HUES6 (cell line): ENCODE data around the gene TNS3.

Experiments
- H3K27ac ChIP-seq: 2 replicates; pipeline ENCODE4 v1.7.0; 2013; ENCODE audit warnings: low read depth, mild to moderate bottlenecking, low read length, inconsistent platforms
- H3K27me3 ChIP-seq: 2 replicates; pipeline ENCODE4 v1.6.1; 2013; ENCODE audit warnings: low read length; ENCODE audit not compliant: control insufficient read depth, insufficient read depth
- H3K36me3 ChIP-seq: 2 replicates; pipeline ENCODE4 v1.6.1; 2013; ENCODE audit warnings: low read length; ENCODE audit not compliant: control insufficient read depth, insufficient read depth
- H3K4me1 ChIP-seq: 2 replicates; pipeline ENCODE4 v1.6.1; 2013; ENCODE audit warnings: low read length; ENCODE audit not compliant: control insufficient read depth, insufficient read depth
- H3K4me3 ChIP-seq: 2 replicates; pipeline ENCODE4 v1.5.1; 2013; ENCODE audit warnings: low read depth, low read length
- H3K9ac ChIP-seq: one replicate; pipeline ENCODE4 v1.6.1; 2013; ENCODE audit warnings: mild to moderate bottlenecking, low read length
- H3K9me3 ChIP-seq: 2 replicates; pipeline ENCODE4 v1.6.1; 2013; ENCODE audit warnings: low read depth, low read length; ENCODE audit not compliant: control insufficient read depth, insufficient read depth

Gene TNS3

DNA sequence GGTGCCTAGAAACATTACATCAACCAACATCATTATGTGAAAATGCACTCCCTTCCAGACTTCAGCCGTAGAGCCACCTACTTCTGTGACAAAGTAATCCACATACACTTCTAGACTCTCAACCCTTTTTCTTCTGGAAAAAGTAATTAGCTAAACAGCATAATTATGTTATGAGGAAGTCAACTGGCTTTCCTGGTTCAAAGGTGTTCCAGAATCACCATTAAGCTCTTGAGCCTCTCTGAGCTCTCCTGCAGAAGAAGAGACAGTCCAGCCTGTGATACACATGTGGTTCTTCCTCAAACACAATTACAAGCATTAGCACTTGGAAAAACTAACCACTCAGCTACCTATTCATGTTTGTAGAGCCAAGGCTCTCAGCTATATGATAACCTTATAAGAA is 52.5 kb downstream of the TNS3 start:
- Histone ChIP-seq H3K27ac (no peak overlapping the region), H3K4me3 (no peak overlapping the region), H3K36me3 (peaks cover 40% of the 10 kb centered on the region), H3K27me3 (no peaks in the 10 kb centered on the region), H3K9ac (no peak overlapping the region), H3K9me3 (peaks cover 9% of the 10 kb centered on the region; the same call in 1 of the 2 replicates), H3K4me1 (0 out of 2 replicates have a peak, but pooled peaks cover 4% of the 10 kb centered on the region)

- Histone ChIP-seq H3K36me3 (peaks cover 45% of the 10 kb centered on the region), H3K9ac (no peak overlapping the region), H3K27me3 (no peaks in the 10 kb centered on the region), H3K27ac (no peak overlapping the region), H3K9me3 (peaks cover 9% of the 10 kb centered on the region; the same call in 1 of the 2 replicates), H3K4me3 (no peak overlapping the region), H3K4me1 (no peaks in the 10 kb centered on the region)
These were observed 53.4 kb downstream of the TNS3 start for GRCh38 chr7:47528471-47528870.

GRCh38 chr7:47526466-47526865 is 55.4 kb downstream of the TNS3 start:
- H3K4me1 ChIP-seq, result peaks cover under 1% of the 10 kb centered on the region; the same call in 1 of the 2 replicates
- H3K27ac ChIP-seq, result no peak overlapping the region
- no peak overlapping the region for H3K9ac ChIP-seq
- H3K36me3 ChIP-seq, result peaks cover 49% of the 10 kb centered on the region
- no peaks in the 10 kb centered on the region for H3K27me3 ChIP-seq
- H3K9me3 ChIP-seq, result peaks cover under 1% of the 10 kb centered on the region; the same call in 1 of the 2 replicates
- no peak overlapping the region for H3K4me3 ChIP-seq

DNA sequence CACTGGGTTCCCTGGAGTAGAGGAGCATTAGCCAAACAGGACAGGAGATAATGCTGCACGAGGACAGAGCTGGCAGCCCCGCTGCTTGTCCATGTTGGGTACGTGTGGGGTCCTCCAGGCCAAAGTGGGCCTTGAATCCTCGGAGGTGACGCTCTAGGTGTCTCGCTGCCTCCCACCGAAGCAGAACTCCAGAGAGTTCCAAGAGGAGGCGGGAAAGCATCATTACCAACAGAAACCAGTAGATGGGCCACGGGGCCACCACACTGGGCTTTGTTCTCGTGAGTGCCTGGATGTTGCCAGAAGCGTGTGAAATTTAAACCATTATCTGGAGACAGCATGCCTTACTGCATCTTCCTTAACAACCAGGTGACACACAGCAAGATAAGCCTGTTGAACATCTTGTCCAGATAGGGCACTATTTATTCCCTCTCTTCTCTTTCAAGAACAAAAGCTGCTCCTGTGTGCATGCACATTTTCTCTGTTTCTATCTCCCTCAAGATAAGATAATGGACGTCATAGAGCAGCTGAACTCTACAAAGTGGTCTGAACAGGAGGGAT is 56.8 kb downstream of the TNS3 start:
- Histone ChIP-seq H3K4me3 (no peak overlapping the region), H3K9me3 (no peaks in the 10 kb centered on the region), H3K9ac (no peak overlapping the region), H3K4me1 (peaks cover 14% of the 10 kb centered on the region), H3K27me3 (no peaks in the 10 kb centered on the region), H3K27ac (no peak overlapping the region), H3K36me3 (peaks cover 49% of the 10 kb centered on the region)

GRCh38 chr7:47523401-47523800 is 58.5 kb downstream of the TNS3 start:
- Histone ChIP-seq H3K4me1 (peaks cover 16% of the 10 kb centered on the region), H3K36me3 (peaks cover 40% of the 10 kb centered on the region), H3K9ac (no peak overlapping the region), H3K9me3 (no peaks in the 10 kb centered on the region), H3K27ac (no peak overlapping the region), H3K27me3 (no peaks in the 10 kb centered on the region), H3K4me3 (no peak overlapping the region)

- H3K27me3 ChIP-seq, result no peaks in the 10 kb centered on the region
- H3K4me1 ChIP-seq, result peaks cover 23% of the 10 kb centered on the region
- H3K9ac ChIP-seq, result no peak overlapping the region
- no peak overlapping the region for H3K4me3 ChIP-seq
- H3K36me3 ChIP-seq, result peaks cover 28% of the 10 kb centered on the region
- no peak overlapping the region for H3K27ac ChIP-seq
- H3K9me3 ChIP-seq, result no peaks in the 10 kb centered on the region
These were observed 59.9 kb downstream of the TNS3 start for GRCh38 chr7:47521816-47522561.

DNA sequence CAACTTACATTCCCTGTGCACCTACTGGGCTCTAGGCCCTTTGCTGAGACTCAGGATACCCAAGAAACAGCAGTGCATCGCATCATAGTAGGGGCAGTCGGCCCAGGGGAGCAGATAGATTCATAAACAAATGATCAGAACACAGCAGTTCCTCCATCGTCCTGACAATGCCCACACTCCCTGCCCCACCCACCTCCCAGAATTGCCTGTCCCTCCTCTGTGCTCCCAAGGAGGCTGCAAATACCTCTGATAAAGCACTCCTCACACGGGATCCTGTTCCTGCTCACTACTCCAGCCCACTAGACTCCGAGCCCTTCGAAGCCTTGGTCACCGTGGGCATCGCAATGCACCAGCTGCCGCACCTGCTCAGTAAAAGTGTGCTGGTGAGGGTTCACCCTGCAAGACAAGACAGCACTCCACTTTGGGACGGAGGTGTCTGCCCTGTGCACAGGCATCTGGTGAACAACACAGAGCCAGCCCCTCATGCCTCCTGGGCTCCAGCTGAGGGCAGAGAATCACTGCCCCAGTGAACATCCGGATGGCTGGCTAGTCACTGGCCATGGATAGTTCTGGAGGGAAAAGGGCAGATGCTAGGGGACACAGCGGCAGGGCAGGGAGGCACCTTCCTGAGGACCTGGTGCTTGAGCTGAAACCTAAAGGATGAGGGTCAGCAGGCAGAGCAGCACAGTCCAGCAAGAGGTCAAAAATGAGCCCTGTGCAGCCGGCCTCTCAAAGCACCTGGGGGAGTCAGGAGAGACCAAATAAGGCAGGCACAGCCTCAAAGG is 60.7 kb downstream of the TNS3 start:
- Histone ChIP-seq H3K27ac (no peak overlapping the region), H3K36me3 (peaks cover 23% of the 10 kb centered on the region), H3K4me1 (peaks cover 23% of the 10 kb centered on the region), H3K4me3 (no peak overlapping the region), H3K27me3 (no peaks in the 10 kb centered on the region), H3K9me3 (no peaks in the 10 kb centered on the region), H3K9ac (no peak overlapping the region)

- no peak overlapping the region for H3K4me3 ChIP-seq
- peaks cover 17% of the 10 kb centered on the region for H3K36me3 ChIP-seq
- H3K27me3 ChIP-seq, result no peaks in the 10 kb centered on the region
- H3K9me3 ChIP-seq, result no peaks in the 10 kb centered on the region
- no peak overlapping the region for H3K9ac ChIP-seq
- H3K27ac ChIP-seq, result no peak overlapping the region
- H3K4me1 ChIP-seq, result peaks cover 23% of the 10 kb centered on the region
These were observed 61.5 kb downstream of the TNS3 start for GRCh38 chr7:47520406-47520805.

DNA sequence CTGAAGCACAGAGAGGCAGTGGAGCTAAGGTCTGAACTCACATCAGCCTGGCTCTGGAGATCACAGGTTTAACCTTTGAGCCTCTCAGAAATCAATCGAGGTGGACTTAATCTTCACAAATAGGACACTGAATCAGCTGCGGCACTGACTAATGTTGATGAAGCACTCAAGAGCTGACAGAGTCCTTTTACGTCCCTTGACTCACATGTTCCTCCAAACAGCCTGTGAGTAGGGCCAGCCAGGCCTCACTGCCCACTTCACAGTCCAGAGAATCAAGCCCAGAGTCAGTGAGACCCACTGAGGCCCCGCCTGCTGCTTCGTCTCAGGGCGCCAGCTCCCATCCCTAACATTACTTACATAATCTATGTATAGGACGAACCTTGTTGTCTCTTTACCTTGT is 63.1 kb downstream of the TNS3 start:
- Histone ChIP-seq H3K4me3 (no peak overlapping the region), H3K36me3 (peaks cover 8% of the 10 kb centered on the region; the same call in 1 of the 2 replicates), H3K27ac (no peak overlapping the region), H3K9ac (no peak overlapping the region), H3K4me1 (peaks cover 29% of the 10 kb centered on the region), H3K9me3 (no peaks in the 10 kb centered on the region), H3K27me3 (no peaks in the 10 kb centered on the region)

DNA sequence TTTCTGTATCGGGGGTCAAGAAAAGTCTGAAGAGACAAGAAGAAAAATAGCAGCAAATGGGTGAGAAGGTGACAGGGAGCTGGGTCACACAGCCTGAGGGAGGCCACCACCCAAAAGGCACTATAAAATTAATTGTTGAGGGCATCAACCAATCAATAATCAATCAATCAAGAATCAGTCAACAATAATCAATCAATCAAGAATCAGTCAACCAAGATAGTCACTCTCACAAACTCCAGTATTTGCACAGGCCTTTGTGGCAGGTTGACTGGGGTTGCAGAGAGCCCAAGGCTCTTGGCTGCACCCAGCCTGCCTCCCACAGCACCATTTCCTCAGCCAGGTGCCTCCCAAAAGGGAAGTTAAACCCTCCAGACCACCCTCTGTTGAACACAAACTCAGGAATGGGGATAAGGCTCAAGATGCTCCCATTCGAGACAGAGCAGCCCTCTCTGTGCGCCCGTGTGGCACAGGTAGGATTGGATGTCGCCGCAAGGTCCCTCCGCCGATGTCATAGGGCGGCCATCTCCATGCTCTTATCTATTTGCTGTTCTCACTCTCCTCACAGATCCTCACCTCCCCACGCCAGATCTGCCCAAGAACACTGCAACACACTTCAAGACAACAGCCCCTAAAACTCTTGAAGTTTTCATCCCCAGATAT is 64.0 kb downstream of the TNS3 start:
- Histone ChIP-seq H3K4me1 (peaks cover 30% of the 10 kb centered on the region), H3K4me3 (no peak overlapping the region), H3K9me3 (no peaks in the 10 kb centered on the region), H3K9ac (no peak overlapping the region), H3K36me3 (no peaks in the 10 kb centered on the region), H3K27me3 (no peaks in the 10 kb centered on the region), H3K27ac (no peak overlapping the region; the same call in 1 of the 2 replicates)
